Subcutaneous adipose tissue (tissue), 4 donors: Measurements from ENCODE around the gene PTPRN2. TPM values are rescaled to one million over a fixed set of nuclear protein-coding genes. Genes with fewer than 3 reads are reported as not detected.

ENCODE experiments used
- total RNA-seq, 4 donors: library from RNA; depleted of rRNA; stranded (reverse); fragments of >200 nt; gene quantifications; one replicate each; pipeline ENCODE4 v1.1.0, GENCODE V29; 2016
- TF ChIP-seq, protein P1 (sequence below): fragments of 450-650 bp; IDR thresholded peaks from one replicate; pipeline ENCODE4 v1.5.1; 2016; ENCODE audit warnings: low read depth, mild to moderate bottlenecking, control low read depth, antibody characterized with exemption, moderate library complexity

The PTPRN2 gene
- total RNA-seq, 4 donors from 2014 or later = 2.0 to 4.6 (median 3.7) TPM

- TF ChIP-seq, protein P1, sequence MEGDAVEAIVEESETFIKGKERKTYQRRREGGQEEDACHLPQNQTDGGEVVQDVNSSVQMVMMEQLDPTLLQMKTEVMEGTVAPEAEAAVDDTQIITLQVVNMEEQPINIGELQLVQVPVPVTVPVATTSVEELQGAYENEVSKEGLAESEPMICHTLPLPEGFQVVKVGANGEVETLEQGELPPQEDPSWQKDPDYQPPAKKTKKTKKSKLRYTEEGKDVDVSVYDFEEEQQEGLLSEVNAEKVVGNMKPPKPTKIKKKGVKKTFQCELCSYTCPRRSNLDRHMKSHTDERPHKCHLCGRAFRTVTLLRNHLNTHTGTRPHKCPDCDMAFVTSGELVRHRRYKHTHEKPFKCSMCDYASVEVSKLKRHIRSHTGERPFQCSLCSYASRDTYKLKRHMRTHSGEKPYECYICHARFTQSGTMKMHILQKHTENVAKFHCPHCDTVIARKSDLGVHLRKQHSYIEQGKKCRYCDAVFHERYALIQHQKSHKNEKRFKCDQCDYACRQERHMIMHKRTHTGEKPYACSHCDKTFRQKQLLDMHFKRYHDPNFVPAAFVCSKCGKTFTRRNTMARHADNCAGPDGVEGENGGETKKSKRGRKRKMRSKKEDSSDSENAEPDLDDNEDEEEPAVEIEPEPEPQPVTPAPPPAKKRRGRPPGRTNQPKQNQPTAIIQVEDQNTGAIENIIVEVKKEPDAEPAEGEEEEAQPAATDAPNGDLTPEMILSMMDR = no peak
These were observed 574.4 kb downstream of the PTPRN2 start for GRCh38 chr7:158013085-158013668.

GRCh38 chr7:158011941-158012340 lies 575.7 kb downstream of the PTPRN2 start:
- TF ChIP-seq, protein P1 = no peak

- TF ChIP-seq, protein P1 = no peak
These were observed 576.5 kb downstream of the PTPRN2 start for GRCh38 chr7:158010961-158011693.

- TF ChIP-seq, protein P1 = no peak
These were observed 577.7 kb downstream of the PTPRN2 start for GRCh38 chr7:158009886-158010285.

GRCh38 chr7:158008267-158008666 lies 579.4 kb downstream of the PTPRN2 start:
- TF ChIP-seq, protein P1 = no peak

DNA sequence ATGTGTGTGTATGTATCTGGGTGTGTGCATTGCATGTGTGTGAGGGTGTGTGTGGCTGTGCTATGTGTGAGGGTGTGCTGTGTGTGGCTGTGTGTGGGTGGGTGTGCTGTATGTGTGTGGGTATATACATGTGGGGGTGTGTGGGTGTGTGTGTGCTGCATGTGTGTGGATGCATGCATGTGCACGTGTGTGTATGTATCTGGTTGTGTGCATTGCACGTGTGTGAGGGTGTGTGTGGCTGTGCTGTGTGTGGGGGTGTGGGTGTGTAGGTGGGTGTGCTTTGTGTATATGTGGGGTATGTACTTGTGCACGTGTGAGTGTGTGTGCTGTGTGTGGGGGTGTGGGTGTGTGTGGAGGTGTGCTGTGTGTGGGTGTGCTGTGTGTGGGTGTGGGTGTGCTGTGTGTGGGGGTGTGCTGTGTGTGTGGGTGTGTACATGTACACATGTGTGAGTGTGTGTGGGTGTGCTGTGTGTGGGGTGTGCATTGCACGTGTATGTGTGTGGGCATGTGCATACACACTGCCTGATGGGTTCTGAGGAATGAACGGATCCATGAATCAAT lies 579.8 kb downstream of the PTPRN2 start:
- TF ChIP-seq, protein P1 = no peak
